HepG2 (cell line): ENCODE data around the gene POLR2B. TPM values are rescaled to one million over a fixed set of nuclear protein-coding genes. Genes with fewer than 3 reads are reported as not detected.

Experiments used
- ATAC-seq: fragments of 200-7000 bp; cut with Tn5 transposase; 3 replicates; pipeline ENCODE4 v1.9.1; 2020; ENCODE audit warnings: mild to moderate bottlenecking, moderate library complexity
- BruUV-seq: library from RNA; stranded (reverse); fragments of 400-500 nt; replicated peaks from 2 replicates; lab custom pipeline; 2021; lab: Mats Ljungman, UMichigan
- CTCF ChIA-PET: fragments of 300-600 bp; formaldehyde crosslinking; extraction: SDS; loops from one replicate; lab custom pipeline; 2021; ENCODE audit warnings: low total read pairs, inconsistent platforms, low intra/inter-chr PET ratio; lab: Yijun Ruan, JAX
- POLR2A ChIA-PET: fragments of 350-600 bp; sonication (Branson Sonifier 250); formaldehyde crosslinking; loops from one replicate; lab custom pipeline; 2020; ENCODE audit warnings: antibody characterized with exemption, inconsistent platforms; lab: Yijun Ruan, JAX
- DNase-seq: peaks from one replicate; pipeline ENCODE4 v3.0.0-alpha.2; 2015; ENCODE audit warnings: low spot score
- FAIRE-seq: peaks from 3 replicates; lab custom pipeline; 2011; peaks lifted over from hg19 to GRCh38; lab: Jason Lieb, UNC
- H2AFZ ChIP-seq: one replicate; pipeline ENCODE4 v1.6.1; 2011; ENCODE audit warnings: low read length, inconsistent platforms
- H3K27ac ChIP-seq: fragments of 300-600 bp; 3 replicates; pipeline ENCODE4 v1.8.0; 2011; ENCODE audit warnings: mixed run types, mild to moderate bottlenecking, mixed read lengths, low read length, inconsistent platforms; ENCODE audit not compliant: insufficient read depth; ENCODE audit errors: extremely low read length
- H3K27me3 ChIP-seq, 2 experiments: fragments of 200-600 bp in 1 of 2; 2 replicates in 1 of 2; 3 replicates in 1 of 2; pipeline versions ENCODE4 v1.6.0 to v1.8.0; 2011; ENCODE audit warnings: low read length in 2 of 2, mild to moderate bottlenecking in 2 of 2, moderate library complexity in 2 of 2, inconsistent platforms in 1 of 2; ENCODE audit not compliant: insufficient read depth in 2 of 2, control insufficient read depth in 1 of 2
- H3K36me3 ChIP-seq, 2 experiments: fragments of 200-600 bp in 1 of 2; replicated peaks in 1 of 2; 2 replicates in 1 of 2; 3 replicates in 1 of 2; pipeline versions ENCODE4 v1.5.1 to v1.8.0; 2011; ENCODE audit warnings: low read length in 2 of 2, inconsistent platforms in 1 of 2; ENCODE audit not compliant: insufficient read depth in 2 of 2, control insufficient read depth in 1 of 2
- H3K4me1 ChIP-seq: 2 replicates; pipeline ENCODE4 v1.5.1; 2012; ENCODE audit warnings: low read length, inconsistent platforms; ENCODE audit not compliant: insufficient read depth
- H3K4me2 ChIP-seq: 2 replicates; pipeline ENCODE4 v1.6.0; 2011; ENCODE audit warnings: low read depth, low read length, inconsistent platforms
- H3K4me3 ChIP-seq, 3 experiments: fragments of 200-600 bp in 1 of 3; sonication (generic), shearing (Covaris generic) in 1 of 3; replicated peaks in 1 of 3; 2 replicates each; pipeline ENCODE4 v1.5.1; 2011 to 2016; ENCODE audit warnings: low read length in 3 of 3, inconsistent platforms in 2 of 3, low read depth in 2 of 3, mild to moderate bottlenecking in 2 of 3, control low read depth in 1 of 3, mixed read lengths in 1 of 3; ENCODE audit not compliant: insufficient read depth in 1 of 3
- H3K79me2 ChIP-seq: one replicate; pipeline ENCODE4 v1.6.1; 2011; ENCODE audit warnings: low read length, inconsistent platforms; ENCODE audit not compliant: insufficient read depth
- H3K9ac ChIP-seq: 2 replicates; pipeline ENCODE4 v1.6.0; 2011; ENCODE audit warnings: mild to moderate bottlenecking, low read depth, low read length, inconsistent platforms; ENCODE audit not compliant: insufficient read depth
- H3K9me3 ChIP-seq: 2 replicates; pipeline ENCODE4 v1.5.1; 2012; ENCODE audit warnings: mild to moderate bottlenecking, low read length
- H4K20me1 ChIP-seq: 2 replicates; pipeline ENCODE4 v1.6.0; 2011; ENCODE audit warnings: inconsistent platforms, mild to moderate bottlenecking, low read length, moderate library complexity; ENCODE audit not compliant: insufficient read depth
- GATA4 ChIP-seq: sonication (generic); IDR thresholded peaks from 2 replicates; pipeline ENCODE4 v1.6.1; 2016; ENCODE audit warnings: antibody characterized with exemption, low read depth, borderline replicate concordance
- GATAD1 ChIP-seq: IDR thresholded peaks from 2 replicates; pipeline ENCODE4 v1.6.1; 2016; ENCODE audit warnings: missing genetic modification reagents, missing compliant biosample characterization
- KAT7 ChIP-seq: IDR thresholded peaks from 2 replicates; pipeline ENCODE4 v1.6.1; 2018; ENCODE audit warnings: borderline replicate concordance, missing compliant biosample characterization
- NFE2L2 ChIP-seq: fragments of 150-350 bp; IDR thresholded peaks from 2 replicates; pipeline ENCODE4 v1.6.1; 2014; ENCODE audit warnings: low read length
- PAX8 ChIP-seq: sonication (generic); formaldehyde crosslinking; IDR thresholded peaks from 2 replicates; pipeline ENCODE4 v1.8.0; 2022; ENCODE audit warnings: mild to moderate bottlenecking, missing genetic modification reagents, borderline replicate concordance
- RCOR2 ChIP-seq: IDR thresholded peaks from 2 replicates; pipeline ENCODE4 v1.6.1; 2016; ENCODE audit warnings: missing biosample characterization, missing genetic modification reagents
- RNF2 ChIP-seq: fragments of 450-650 bp; conservative IDR thresholded peaks from 2 replicates; pipeline ENCODE4 v1.6.1; 2016; ENCODE audit warnings: low read depth
- STAT5B ChIP-seq: sonication (generic); formaldehyde crosslinking; IDR thresholded peaks from 2 replicates; pipeline ENCODE4 v1.4.0; 2020; ENCODE audit warnings: missing genetic modification reagents
- THAP8 ChIP-seq: sonication (generic); formaldehyde crosslinking; IDR thresholded peaks from 2 replicates; pipeline ENCODE4 v1.5.1; 2020; ENCODE audit warnings: missing genetic modification reagents, mild to moderate bottlenecking, borderline replicate concordance
- XBP1 ChIP-seq: sonication (generic); formaldehyde crosslinking; IDR thresholded peaks from 2 replicates; pipeline ENCODE4 v1.5.0; 2020; ENCODE audit warnings: missing genetic modification reagents
- ZFX ChIP-seq: sonication (generic); formaldehyde crosslinking; IDR thresholded peaks from 2 replicates; pipeline ENCODE4 v1.4.0; 2020; ENCODE audit warnings: mild to moderate bottlenecking, low read depth, missing genetic modification reagents, moderate library complexity
- ZHX2 ChIP-seq, 2 experiments: sonication (generic) in 1 of 2; formaldehyde crosslinking in 1 of 2; IDR thresholded peaks; 2 replicates each; pipeline versions ENCODE4 v1.6.1 to v1.9.0; 2014 to 2022; ENCODE audit warnings: antibody characterized with exemption in 1 of 2, borderline replicate concordance in 1 of 2, inconsistent platforms in 1 of 2, low read depth in 1 of 2, missing genetic modification reagents in 1 of 2
- ZNF337 ChIP-seq: sonication (generic); formaldehyde crosslinking; IDR thresholded peaks from 2 replicates; pipeline ENCODE4 v1.5.1; 2020; ENCODE audit warnings: missing genetic modification reagents, low read depth, mild to moderate bottlenecking, borderline replicate concordance
- ZNF616 ChIP-seq: sonication (generic); formaldehyde crosslinking; IDR thresholded peaks from 2 replicates; pipeline ENCODE4 v1.5.0; 2020; ENCODE audit warnings: low read depth, mild to moderate bottlenecking, missing genetic modification reagents
- WGBS: methylation state at CpG from one replicate; pipeline ENCODE4 v1.1.6; 2017; ENCODE audit warnings: low lambda C conversion rate; 5-methylcytosine and 5-hydroxymethylcytosine counted together
- in situ Hi-C: cut with HindIII; loops from 2 replicates; pipeline ENCODE4 v1.10.0; 2017; ENCODE audit warnings: low pct_unique_long_range_greater_than_20kb; ENCODE audit not compliant: extremely low pct_ligation_motif_present
- intact Hi-C: fragments of 100-400 bp; cut with micrococcal nuclease; formaldehyde crosslinking; loops from one replicate; pipeline ENCODE4 v1.10.0; 2022; ENCODE audit not compliant: unreplicated experiment
- polyA plus RNA-seq, 8 experiments: library from polyadenylated mRNA; depleted of rRNA in 3 of 8; stranded (reverse) in 7 of 8; unstranded in 1 of 8; fragments of >200 nt; fragmentation: Illumina TruSeq in 4 of 8; extraction: Trizol in 4 of 8; gene quantifications; 2 replicates each; pipeline versions ENCODE4 v1.2.1 to v1.2.3, GENCODE V29; 2011 to 2016; ENCODE audit warnings: low read depth in 4 of 8, missing spikeins in 1 of 8, mixed read lengths in 1 of 8; ENCODE audit not compliant: insufficient read depth in 1 of 8
- total RNA-seq, 5 experiments: library from RNA; depleted of rRNA; stranded (reverse); fragments of >200 nt; fragmentation: Illumina TruSeq; extraction: Trizol; gene quantifications; 2 replicates each; pipeline ENCODE4 v1.2.3, GENCODE V29; 2016; ENCODE audit warnings: low read depth in 1 of 5
- TF ChIP-seq, protein P1 (sequence below): sonication (generic); formaldehyde crosslinking; IDR thresholded peaks from 2 replicates; pipeline ENCODE4 v1.4.0; 2020; ENCODE audit warnings: missing genetic modification reagents

The POLR2B gene
- total and polyA plus RNA-seq, 2 of the 13 experiments (the other 11 are each of a cell fraction or from before 2014, with no cell fraction given) = 70.6 to 116 TPM

- ChIA-PET POLR2A (no interaction called here), CTCF (no interaction called here)
- H2AFZ ChIP-seq = no peak overlapping the region
- no peak overlapping the region for H3K27ac ChIP-seq
- H3K9me3 ChIP-seq = no peaks in the 10 kb centered on the region
- in situ Hi-C loops (no loop called here), intact Hi-C loops (no loop called here)
- H3K79me2 ChIP-seq = no peaks in the 10 kb centered on the region
- no peak overlapping the region for H3K4me3 ChIP-seq
- DNase-seq (no peak), FAIRE-seq (no peak), ATAC-seq (no peak)
- WGBS = over 99% methylated on average over 6 of the region's 6 CpGs
- no peak overlapping the region for H3K4me2 ChIP-seq
- no peaks in the 10 kb centered on the region for H3K4me1 ChIP-seq
- H3K9ac ChIP-seq = no peak overlapping the region
- H4K20me1 ChIP-seq = no peaks in the 10 kb centered on the region; the same call in 1 of the 2 replicates
- H3K36me3 ChIP-seq = peaks cover 4 to 13% of the 10 kb centered on the region in 2 experiments; a peak in 4 of 5 replicates
- no peaks in the 10 kb centered on the region for H3K27me3 ChIP-seq
- BruUV-seq = no TSS peak
- TF ChIP-seq ZNF616 (CRISPR knock-in tag) = no peak
- TF ChIP-seq THAP8 (CRISPR knock-in tag) = no peak
- no peak for TF ChIP-seq STAT5B (CRISPR knock-in tag)
- no peak for TF ChIP-seq ZFX (CRISPR knock-in tag)
- no peak for TF ChIP-seq RNF2
- no peak for TF ChIP-seq GATAD1
- no peak for TF ChIP-seq XBP1 (CRISPR knock-in tag)
- TF ChIP-seq ZHX2 (IDR thresholded peaks at IDR 0.05; ENCODE audit: low read depth) = no peak
- no peak for TF ChIP-seq ZHX2 (CRISPR knock-in tag; IDR thresholded peaks at IDR 0.05; ENCODE audit: borderline replicate concordance)
- TF ChIP-seq KAT7 (CRISPR knock-in tag) = no peak
- no peak for TF ChIP-seq GATA4
- no peak for TF ChIP-seq NFE2L2
- no peak for TF ChIP-seq ZNF337 (CRISPR knock-in tag)
- TF ChIP-seq, protein P1, sequence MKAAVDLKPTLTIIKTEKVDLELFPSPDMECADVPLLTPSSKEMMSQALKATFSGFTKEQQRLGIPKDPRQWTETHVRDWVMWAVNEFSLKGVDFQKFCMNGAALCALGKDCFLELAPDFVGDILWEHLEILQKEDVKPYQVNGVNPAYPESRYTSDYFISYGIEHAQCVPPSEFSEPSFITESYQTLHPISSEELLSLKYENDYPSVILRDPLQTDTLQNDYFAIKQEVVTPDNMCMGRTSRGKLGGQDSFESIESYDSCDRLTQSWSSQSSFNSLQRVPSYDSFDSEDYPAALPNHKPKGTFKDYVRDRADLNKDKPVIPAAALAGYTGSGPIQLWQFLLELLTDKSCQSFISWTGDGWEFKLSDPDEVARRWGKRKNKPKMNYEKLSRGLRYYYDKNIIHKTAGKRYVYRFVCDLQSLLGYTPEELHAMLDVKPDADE = no peak
- no peak for TF ChIP-seq PAX8 (CRISPR knock-in tag)
- no peak for TF ChIP-seq RCOR2
Observed at GRCh38 chr4:56937262-56937661, 41.4 kb upstream of the POLR2B start.
